ENCODE data around the gene PKHD1.

Gene PKHD1

DNA sequence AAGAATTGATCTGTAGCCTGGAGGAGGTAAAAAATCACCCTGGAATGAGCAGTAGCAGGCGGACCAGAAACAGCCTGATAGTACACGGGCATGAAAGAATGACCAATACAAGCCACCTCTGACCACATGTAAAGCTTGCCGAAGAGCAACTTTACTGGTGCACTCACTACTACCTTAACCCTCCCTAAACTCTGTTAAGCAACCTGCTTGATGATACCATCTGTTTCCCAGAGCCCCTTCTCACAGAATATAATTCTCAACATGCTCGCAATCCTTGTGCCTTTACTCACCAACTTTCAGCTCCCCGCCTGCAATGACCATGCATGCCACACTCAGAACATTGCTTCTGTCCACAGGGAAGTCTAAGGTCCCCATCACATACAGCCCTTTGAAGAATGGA, 296.5 kb downstream of the PKHD1 start:
- no peak for DNase-seq (ENCODE audit: low spot score)

DNA sequence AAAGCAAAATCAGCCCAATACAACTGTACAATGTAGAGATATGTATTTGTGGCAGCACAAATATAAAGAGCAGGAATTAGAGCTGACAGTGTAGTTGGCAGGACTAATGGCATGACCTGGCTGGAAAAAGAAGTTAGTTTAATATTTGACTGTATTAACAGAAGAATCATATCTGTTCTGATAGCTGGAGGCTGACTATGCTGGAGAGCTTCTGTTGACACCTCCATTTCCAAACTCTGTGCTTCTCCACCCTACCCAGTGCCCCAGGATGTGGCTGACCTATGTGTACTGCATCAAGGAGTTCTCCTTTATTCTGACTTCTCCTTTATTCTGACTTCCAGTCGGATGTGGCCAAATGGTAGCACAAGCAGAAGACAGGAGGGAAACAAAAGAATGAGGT, 299.3 kb downstream of the PKHD1 start:
- DNase-seq (ENCODE audit: low spot score) = no peak

DNA sequence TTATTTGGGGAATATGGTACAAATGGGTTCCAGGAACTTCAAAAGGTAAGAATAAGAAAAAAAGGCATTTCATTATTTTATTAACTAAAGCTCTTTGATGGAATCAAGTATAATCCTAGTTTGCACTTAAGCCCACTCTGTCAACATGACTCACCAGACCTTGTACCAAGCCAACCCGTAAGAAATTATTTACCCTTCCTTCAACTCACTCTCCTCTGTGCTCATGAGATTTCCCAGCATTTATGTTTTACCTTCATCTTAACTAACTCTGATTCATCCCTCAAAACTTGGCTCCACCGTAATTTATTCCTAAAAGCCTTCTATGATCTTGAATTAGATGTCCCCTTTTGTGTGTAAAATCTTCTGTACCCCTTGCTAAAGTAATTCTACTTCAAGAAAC, 308.7 kb downstream of the PKHD1 start:
- DNase-seq (ENCODE audit: low spot score) = no peak

DNA sequence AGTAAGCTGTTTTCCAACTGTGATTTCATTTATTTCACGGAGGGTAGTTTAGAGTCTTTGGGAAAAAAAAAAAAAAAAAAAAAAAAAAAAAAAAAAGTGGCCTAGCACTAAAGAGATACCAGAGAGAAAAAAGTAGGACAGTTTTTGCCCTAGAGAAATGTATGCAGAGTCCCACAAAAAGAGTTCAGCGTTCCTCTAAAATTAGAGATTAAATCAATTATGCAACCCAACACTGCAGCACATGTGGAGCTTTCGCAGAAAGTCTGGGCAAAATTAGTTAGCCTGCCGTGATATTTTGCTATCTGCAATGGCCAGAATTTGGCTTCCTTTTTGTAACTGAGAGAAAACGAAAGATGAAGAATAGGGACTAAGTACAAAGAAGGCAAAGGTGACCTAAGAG, 309.8 kb downstream of the PKHD1 start:
- DNase-seq (ENCODE audit: low spot score) = no peak

DNA sequence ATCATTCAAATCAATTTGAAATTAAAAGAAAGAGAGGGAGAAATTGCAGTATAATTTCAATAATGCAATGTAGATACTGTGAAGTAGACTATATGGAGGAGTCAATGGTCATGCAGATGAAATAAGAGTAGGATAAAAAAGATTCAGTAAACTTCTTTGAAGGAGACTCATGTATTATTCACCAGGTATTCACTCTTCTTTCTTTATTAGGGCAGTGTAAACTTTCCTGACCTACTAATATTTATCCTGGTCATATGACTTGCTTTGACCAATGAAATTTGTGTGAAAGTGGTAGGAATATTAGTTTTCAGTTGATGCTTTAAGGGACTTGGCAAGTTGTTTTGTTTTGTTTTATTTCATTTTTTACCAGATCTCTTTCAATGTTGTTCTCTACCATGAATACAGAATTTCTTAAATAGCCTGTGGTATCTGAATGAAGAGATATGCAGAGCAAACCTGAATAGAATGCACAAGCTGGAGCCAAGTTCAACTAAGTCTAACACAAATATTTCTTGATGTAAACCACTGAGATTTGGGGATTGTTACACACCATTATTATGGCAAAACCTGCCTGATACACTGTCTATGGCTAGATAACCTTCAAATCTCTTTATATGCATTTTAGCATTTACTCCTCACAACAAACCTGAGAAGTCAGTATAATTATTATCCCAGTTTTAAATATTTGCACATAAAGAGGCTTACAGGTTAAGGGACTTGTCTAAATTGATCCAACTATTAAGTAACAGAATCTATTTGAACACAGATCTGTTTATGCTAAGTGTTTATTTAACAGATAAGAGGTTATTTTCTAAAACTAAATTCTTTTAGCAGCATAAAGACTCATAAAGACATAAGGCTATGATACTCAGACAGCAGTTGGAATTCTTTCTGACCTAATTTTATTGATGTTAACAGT, 311.2 kb downstream of the PKHD1 start:
- no peak for DNase-seq (ENCODE audit: low spot score)

DNA sequence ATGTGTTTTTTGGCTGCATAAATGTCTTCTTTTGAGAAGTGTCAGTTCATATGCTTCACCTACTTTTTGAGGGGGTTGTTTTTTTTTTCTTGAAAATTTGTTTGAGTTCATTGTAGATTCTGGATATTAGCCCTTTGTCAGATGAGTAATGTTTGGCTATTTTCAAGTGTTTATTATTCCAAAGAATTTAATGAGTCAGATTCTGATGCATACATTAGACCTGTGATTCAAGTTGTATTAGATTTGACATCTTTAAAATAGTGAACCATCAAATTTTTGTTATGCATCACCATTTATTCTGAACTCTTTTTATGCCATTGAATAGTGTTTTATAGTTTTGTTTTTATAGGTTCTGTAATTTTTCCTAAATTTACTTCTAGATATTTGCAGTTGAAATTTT, 319.3 kb downstream of the PKHD1 start:
- DNase-seq (ENCODE audit: low spot score) = no peak

DNA sequence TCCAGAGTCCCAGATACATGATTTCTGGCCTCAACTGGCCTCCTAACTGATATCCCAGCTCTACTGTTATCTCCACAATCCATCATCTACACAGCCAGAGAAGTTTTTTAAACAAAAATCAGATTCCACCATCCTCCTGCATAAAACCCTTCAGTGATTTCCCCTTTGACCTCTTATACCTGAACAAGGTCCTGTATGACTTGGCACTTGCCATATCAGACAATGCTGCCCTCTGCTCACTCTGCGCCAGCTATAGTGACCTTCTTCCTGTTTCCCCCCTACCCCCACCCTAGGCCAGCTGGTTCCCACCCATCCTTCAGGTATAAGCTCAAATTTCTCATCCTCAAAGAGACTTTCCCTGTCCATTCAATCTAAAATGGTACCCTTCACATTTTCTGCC, 322.2 kb downstream of the PKHD1 start:
- DNase-seq (ENCODE audit: low spot score) = no peak

DNA sequence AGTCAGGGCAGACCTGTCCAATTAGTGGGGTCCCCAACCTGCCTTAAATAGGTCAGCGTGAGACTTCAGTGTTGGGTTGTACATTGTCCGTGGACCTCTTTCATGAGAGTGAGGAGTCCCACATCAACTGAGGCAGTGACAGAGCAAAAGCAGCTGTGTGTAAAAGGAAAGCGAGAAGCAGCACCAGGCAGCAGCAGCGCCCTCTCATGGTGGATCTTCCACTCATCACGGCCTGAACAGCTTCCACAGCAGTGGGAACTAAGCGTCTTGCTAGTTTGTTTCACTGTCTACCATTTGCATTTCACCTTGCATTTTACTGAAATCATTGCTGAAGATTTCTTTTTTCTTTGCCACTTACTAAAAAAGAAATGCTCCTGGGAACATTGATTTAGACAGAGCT, 333.8 kb downstream of the PKHD1 start:
- DNase-seq (ENCODE audit: low spot score) = no peak

DNA sequence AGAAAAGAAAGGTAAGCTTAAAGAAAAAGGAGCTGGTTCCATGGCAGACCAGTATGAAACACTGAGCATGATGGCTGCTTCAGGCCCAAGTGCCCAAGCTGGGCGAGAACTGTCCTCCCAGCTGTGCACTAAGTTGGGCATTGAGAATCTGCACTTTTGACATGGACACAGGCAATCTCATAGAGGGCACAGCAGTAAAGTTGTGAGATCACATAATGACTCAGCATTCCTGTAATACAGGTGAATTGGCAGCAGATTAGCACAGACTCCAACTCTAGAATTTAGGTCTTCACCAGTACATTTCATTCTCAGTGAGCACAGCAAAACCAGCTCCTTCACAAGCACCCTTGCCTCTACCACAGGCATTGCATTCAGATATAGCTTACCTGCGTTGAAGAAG, 343.4 kb downstream of the PKHD1 start:
- no peak for DNase-seq (ENCODE audit: low spot score)

DNA sequence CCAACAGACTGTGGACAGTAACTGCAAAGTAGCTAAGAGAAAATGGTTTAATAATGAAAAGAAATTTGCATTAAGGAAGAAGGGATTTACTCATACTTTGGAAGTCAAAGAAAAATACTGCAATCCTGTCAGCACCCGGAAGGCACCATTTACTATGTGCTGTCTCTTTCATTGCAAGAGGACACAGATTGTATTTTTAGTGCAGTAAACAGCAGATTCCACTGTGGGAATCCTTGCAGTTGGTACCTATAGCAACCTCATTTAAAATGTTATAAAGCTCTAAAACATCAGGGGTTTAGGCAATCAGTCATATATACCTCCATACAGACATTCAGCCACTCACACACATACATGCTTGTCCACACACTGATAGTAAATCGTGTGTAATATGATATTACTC, 346.8 kb downstream of the PKHD1 start:
- no peak for DNase-seq (ENCODE audit: low spot score)

DNA sequence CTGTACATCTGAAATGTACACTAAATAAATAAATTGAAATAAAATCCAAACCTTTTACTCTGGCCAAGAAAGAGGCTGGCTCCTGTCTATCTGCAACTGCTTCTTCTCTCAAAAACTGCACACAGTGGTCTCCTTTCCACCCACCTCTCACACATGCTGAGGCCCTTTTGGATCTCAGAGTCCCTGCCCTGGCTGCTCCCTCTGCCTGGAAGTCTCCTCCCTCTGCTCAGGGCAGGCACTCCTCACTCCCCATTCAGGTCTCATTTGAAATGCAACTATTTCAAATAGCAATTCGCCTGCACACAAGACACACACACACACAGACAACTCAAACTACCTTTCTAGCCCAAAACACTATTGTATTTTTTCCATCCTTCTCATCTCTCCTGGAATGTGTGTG, 348.8 kb downstream of the PKHD1 start:
- DNase-seq (ENCODE audit: low spot score) = no peak

DNA sequence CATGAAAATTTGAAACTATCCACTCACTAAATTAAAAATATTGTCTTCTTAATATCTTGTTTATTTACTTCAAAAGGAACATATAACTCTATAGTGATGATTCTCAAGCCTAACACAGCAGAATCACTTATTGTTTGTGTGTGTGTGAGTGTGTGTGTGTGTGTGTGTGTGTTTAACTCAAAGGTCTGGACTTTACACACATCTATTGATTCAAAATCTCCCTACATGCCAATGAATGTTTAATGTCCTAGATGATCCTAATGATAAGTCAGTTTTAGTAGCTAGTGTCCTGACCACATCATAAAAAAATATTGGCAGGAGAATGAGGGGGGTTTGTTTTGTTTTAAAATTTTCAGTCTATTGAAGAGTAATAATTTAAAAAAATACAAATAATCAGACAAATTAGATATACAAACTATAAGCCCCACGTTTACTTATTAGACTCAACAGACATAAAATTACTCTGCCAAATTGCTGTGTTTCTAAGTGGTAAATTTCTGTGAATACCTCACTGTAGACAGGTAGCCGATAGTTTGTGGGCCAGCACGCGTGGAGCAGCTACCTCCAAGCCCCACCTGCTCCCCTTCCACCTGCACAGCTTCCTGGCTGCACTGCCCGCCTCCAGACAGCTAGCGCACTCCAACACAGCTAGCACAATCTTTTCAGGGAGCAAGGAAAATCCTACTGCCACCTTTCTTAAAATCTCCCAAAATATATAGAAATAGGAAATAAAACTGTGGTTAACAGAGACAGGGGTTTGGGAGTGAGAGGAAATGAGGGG, 349.6 kb downstream of the PKHD1 start:
- DNase-seq (ENCODE audit: low spot score) = no peak

DNA sequence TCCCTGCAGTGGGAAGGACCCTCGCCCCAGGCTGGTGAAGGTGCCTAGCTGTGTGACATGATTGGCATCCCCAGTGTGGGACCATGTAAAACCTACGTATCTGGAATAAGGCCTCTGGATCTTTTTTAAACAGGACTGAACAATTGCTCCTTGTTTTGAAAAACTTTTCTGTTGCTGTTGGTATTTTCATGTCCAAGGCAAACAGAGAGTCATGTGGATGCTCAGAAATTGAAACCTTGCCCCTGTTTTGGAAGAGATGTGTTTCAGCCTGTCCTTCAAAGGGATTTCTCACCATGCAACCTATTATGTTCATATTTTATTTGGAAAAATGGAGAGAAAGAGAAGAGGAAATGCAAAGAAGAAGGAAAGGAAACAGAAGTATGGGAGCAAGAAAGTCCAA, 362.3 kb downstream of the PKHD1 start:
- no peak for DNase-seq (ENCODE audit: low spot score)

DNA sequence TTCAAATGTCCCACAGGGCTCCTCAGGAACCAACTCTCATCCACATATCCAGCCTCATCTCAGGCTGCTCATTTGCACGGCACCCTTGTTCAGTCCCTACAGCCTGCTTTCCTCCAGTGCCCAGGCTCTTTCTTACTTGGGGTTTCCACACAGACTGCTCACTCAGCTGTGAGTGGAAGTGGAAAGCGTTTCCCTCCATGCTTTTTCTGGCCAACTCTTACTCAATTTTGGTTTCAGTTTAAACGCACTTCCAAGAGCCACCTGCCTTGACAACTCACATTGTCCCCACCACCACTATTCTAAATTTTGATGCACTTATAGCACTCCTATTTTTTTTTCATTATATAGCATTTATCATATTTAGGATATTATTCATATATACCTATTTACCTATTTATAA, 367.1 kb downstream of the PKHD1 start:
- no peak for DNase-seq (ENCODE audit: low spot score)

DNA sequence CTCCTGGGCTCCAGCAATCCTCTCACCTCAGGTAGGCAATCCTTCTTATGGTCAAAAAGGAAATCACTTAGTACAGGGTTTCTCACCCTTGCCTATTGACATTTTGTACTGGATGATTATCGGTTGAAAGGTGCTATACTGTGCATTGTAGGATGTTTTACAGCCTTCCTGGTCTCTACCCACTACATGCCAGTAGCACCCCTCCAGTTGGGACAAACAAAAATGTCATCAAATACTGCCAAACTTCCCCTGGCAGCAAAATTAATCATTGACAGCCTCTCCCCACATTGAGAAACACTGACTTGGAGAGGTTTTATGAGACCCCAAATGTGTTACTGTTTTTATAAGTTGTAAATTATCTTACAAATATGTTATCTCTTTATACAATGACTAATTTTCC, 368.1 kb downstream of the PKHD1 start:
- DNase-seq (ENCODE audit: low spot score) = no peak

DNA sequence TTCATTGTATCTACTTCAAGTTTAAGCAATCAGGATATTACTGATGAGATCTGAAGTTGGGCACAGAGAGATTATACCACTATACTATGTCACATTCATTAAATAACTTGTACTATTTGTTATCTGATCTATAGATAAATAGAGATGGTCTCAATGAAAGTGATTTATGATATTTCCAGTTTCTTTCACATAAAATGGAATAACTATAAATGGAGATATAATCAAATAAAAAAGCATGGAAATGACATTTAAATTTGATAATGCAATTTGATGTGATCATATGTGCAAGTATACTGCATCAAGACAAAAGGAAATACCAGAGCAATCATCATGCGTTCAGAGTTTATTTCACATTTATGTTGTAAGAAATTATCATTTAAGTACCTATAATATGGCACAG, 368.9 kb downstream of the PKHD1 start:
- no peak for DNase-seq (ENCODE audit: low spot score)

DNA sequence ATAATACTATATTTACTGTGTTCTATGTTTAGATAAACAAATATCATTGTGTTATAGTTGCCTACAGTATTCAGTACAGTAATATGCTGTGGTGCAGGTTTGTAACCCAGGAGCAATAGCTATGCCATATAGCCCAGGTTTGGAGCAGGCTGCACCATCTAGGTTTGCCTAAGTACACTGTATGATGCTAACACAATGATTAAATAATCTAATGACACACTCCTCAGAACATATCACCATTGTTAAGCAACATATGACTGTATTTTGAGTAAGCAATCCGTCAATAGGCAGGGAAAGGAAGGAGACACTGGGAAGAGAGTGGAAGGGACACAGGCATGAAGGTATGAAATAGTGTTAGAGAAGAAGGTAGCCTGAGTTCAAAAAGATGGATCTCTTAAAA, 369.9 kb downstream of the PKHD1 start:
- DNase-seq (ENCODE audit: low spot score) = no peak

DNA sequence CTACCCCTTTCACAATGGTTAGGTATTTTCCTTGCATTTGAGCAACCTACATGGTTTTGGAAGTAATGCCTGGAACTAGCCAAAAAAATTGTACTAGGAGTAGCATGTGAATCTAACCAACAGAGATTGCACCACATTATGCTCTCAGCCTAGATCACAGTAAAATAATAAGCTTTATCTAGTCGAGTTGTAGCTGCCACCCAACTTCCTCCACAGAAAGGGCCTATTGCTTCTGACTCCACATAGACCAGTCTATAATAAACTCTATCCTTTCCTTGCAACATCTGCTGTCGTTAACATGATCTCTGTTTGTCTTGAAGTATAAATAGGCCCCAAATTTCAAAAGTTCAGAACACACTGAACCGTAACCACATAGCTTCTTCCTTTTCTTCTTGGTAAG, 375.5 kb downstream of the PKHD1 start:
- no peak for DNase-seq (ENCODE audit: low spot score)

DNA sequence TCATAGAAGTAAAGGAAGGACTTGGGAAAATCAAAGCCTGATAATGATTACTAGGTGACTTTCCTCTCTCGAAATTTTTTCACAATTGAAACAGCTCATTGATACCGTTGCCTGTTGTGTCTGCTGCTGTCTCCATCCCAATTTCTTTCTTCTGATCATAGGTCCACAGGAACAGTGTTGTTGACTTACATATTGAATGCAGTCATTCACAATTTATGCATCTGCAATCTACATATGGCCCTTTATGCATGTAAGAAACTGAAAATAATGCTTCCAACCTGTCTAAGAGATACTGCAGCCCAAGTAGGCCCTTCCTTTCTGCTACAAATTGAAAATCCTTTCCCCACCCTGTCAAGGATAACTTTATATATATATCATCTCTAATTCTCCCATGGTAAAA, 381.3 kb downstream of the PKHD1 start:
- DNase-seq (ENCODE audit: low spot score) = no peak

DNA sequence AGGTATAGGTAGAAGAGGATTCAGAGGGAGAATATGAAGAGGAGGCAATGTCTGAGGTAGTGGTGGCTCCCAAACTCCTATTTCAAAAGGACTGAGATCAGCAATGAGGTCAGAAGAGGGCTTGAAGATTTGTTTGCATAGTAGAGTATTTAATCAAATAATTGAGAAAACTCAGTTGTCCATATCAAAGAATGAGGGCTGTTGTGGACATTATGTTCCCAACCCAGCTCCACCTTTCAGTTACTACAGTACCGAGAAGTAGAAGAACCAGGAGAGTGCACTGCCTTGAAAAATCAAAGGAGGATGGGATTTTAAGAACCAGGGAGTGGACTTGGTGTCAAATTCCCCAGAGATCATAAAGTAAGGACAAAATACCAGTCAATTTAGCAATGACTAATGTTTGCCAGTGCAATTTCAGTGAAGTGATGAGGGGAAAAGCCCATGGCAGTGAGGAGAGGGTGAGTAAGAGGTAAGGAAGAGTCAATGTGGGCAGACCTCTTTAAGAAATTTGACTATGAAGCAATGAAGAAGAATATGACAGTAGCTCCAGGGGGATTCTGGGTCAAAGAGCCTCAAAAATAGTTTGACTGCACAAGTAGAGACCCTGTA, 382.4 kb downstream of the PKHD1 start:
- no peak for DNase-seq (ENCODE audit: low spot score)

DNA sequence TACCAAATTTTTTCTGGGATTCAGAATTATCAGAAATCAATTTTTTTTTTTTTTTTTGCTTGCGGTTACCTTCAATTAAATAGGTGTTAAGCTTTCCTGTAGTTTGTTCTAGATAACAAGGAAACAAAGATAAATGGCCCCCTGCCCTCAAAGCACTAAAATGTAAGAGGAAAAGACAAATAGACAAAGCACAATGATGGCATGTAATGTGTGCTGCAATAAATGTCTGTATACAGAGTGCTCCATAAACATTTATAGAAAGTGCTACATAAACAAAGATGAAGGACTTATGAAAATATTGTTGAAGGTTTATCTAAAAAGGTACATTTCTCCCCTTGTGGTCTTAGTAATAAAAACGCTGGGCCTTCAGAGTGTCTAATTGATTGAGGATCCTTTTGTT, 384.6 kb downstream of the PKHD1 start:
- DNase-seq (ENCODE audit: low spot score) = no peak

DNA sequence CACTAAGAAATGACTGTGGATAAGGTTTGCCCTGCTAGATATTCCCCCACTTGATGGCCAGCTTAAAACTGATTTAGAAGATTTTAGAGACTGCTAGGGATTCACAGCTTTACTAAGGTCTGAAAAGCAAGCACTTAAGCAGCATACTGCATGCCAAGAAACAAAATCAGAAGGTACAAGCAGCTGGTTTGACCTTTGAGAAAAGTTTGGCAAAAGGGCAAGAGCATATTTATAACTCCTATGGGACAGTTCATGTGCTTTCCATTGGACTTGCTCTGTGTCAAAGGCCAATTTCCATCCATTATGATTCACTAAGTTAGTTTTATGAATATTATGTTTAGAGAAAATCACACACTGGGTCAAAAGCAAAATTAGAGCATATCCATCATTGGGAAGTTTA, 402.8 kb downstream of the PKHD1 start:
- no peak for DNase-seq (ENCODE audit: low spot score)

DNA sequence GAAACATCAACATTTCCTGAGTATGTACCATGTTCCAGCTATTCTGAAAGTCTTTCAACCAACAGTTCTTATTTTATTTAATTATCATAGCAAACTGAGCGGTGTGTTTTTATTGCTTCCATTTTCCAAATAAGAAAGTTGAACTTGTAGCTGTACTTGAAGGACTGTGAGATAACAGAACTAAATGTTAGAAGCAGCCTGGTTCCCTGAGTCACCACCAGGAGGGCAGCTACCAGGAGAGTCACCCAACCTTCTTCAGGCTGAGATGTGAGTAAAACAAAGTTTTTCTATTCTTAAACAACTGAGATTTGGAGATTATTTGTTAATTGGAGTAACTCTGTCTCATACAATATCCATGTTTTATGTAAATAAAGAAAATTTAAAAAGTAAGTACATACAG, 403.4 kb downstream of the PKHD1 start:
- no peak for DNase-seq (ENCODE audit: low spot score)
